B cell (primary cell): ENCODE measurements around the gene SLC43A3.

Source experiments
- CTCF ChIP-seq: fragments of 200-600 bp; IDR thresholded peaks from one replicate; pipeline ENCODE4 v1.8.0; 2022; ENCODE audit warnings: antibody characterized with exemption, mild to moderate bottlenecking
- EZH2 ChIP-seq: IDR thresholded peaks from 2 replicates; pipeline ENCODE4 v1.6.1; 2012; ENCODE audit warnings: borderline replicate concordance, low read depth, mild to moderate bottlenecking, moderate library complexity, low read length; ENCODE audit not compliant: insufficient read depth, poor library complexity, severe bottlenecking

- TF ChIP-seq CTCF = no peak
- TF ChIP-seq EZH2 = no peak
Measured at GRCh38 chr11:57358991-57359390, 67.9 kb downstream of the SLC43A3 start.
